SH-SY5Y (cell line): ENCODE results near the gene TES.

ENCODE experiments used
- GATA2 ChIP-seq: IDR thresholded peaks from 2 replicates; pipeline ENCODE4 v1.6.1; 2011; ENCODE audit warnings: mild to moderate bottlenecking, low read depth, low read length
- GATA3 ChIP-seq: IDR thresholded peaks from 2 replicates; pipeline ENCODE4 v1.6.1; 2011; ENCODE audit warnings: low read depth, mild to moderate bottlenecking, low read length, moderate library complexity

TES gene, protein sequence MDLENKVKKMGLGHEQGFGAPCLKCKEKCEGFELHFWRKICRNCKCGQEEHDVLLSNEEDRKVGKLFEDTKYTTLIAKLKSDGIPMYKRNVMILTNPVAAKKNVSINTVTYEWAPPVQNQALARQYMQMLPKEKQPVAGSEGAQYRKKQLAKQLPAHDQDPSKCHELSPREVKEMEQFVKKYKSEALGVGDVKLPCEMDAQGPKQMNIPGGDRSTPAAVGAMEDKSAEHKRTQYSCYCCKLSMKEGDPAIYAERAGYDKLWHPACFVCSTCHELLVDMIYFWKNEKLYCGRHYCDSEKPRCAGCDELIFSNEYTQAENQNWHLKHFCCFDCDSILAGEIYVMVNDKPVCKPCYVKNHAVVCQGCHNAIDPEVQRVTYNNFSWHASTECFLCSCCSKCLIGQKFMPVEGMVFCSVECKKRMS

DNA sequence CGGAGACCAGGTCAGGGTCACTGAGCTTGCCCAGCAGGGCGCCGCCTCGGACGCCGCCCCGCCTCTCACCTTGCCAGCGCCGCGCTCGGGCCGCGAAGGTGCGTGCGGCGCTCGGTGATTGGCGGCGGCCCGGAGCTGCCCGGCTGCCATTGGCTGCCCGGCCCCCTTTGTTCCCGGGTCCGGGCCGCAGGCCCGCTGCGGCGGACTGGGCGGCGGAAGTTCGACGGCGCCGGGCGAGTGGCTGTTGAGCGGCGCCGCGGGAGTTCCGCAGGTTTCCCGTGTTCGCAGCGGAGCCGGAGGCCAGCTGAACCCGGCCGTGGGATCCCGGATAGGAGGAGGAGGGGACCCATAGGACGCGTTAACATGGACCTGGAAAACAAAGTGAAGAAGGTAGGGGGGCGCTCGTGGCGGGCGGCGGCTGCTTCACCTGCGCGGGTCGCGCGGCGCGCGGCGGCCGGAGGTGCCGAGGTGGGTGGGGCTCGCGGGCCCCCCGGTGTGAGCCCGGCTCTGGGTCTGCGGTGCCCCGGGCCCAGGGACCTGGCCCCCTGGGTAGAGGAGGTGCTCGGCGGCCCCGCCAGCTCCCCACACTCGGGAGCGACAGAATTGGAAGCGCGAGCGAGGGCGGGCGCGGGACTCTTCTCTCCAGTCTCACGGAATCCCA, at the start of gene TES:
TES (plus strand) TSS at position 195 of the 661 bp plus-strand sequence; CDS start at position 364, 169 bp downstream.
- TF ChIP-seq GATA2, result no peak
- TF ChIP-seq GATA3, result no peak

- no peak for TF ChIP-seq GATA2
- no peak for TF ChIP-seq GATA3
Observed at GRCh38 chr7:116161728-116162127, 48.6 kb upstream of the TES start.

GRCh38 chr7:116162254-116162653, 48.1 kb upstream of the TES start:
- TF ChIP-seq GATA3 (no peak), GATA2 (no peak)

DNA sequence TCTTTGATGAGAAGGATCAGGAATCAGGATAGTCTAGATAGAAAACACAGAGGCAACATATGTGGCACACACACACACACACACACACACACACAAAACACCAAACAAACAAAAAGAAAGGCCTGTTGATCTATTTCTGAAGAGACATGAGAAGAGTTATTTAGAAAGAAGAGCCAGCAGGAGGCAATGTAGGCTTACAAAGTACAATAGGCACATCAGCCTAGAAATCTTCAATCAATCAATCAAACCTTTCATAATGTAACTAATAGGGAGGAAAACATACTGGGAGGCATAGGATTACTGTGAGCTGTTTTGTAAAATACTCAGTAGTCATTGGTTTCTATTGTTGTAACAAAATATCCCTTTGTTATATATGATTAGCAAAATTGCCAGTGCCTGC, 47.3 kb upstream of the TES start:
- TF ChIP-seq GATA3 (no peak), GATA2 (no peak)

DNA sequence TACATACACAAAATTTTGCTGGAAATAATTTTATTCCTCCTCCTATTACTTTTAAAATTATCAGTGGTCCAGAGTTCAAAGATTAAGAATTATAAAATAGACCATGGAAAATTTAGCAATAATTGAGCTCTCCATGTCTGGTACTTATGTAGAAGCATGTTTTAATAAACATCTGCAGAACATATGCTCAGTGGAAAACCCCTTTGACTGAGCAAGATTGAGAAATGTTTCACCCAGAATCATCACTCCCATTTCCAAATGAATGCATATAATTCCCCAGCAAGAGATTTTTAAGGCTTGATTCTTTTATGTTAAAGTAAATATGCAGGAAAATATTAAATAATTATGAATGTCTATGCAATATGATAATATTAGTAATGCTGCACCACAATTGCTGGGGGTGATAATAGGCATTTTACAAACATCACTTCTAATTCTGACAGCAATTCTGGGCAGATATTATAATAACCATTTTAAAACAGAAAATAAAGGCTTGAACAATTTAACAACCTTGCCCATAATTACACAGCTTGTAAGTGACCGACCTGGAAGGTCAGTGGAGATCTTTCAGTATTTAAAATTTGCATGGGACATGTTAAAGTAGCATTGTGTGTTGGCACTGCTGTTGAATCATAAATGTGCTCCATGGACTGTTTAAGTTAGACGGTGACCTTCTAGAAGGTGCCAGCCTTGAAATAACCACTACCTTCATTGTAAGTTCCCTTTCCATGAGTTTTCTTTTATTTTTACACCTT, 45.6 kb upstream of the TES start:
- TF ChIP-seq GATA3, result no peak
- TF ChIP-seq GATA2, result no peak

GRCh38 chr7:116165717-116166116, 44.6 kb upstream of the TES start:
- no peak for TF ChIP-seq GATA2
- no peak for TF ChIP-seq GATA3

DNA sequence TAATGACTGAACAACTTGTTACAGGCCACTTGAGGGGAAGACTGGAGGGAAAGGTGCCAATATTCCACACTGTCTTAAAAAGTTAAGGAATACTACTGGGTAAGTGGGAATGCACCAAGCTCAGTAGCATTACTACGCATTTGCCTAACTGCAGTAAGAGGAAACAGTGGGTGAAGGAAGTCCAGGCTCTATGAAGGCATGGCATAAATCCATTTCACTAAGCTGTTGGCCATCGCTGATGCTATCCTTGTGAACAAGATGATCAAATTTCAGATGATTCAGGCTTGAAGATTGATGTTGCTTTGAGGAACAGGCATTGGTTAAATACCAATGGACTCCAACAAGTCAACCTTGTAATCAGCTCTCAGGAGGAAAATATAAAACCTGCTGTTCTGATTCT, 44.2 kb upstream of the TES start:
- TF ChIP-seq GATA2 (no peak), GATA3 (no peak)

GRCh38 chr7:116167177-116167576, 43.2 kb upstream of the TES start:
- no peak for TF ChIP-seq GATA2
- no peak for TF ChIP-seq GATA3

- TF ChIP-seq GATA3 (no peak), GATA2 (no peak)
Observed at GRCh38 chr7:116169060-116169459, 41.3 kb upstream of the TES start.

- TF ChIP-seq GATA2 (no peak), GATA3 (no peak)
Observed at GRCh38 chr7:116170180-116170579, 40.2 kb upstream of the TES start.

DNA sequence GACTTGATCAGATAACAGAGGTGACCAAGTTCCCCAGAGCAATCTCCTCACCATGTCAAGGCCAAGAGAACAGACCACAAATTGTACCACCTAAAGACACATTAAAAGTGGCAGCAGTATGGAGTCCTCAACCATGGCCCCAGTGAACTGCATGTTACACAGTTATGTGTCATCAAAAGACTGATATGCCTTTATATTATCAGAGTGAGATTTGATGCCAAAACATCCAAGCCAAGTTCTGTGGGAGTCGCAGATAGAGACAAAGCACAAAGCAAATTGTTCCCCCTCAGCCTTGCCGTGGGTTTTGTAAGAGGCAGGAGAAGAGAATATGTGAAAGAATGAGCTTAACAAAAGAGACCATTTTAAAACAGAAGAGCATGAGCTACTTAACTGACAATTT, 39.2 kb upstream of the TES start:
- no peak for TF ChIP-seq GATA3
- TF ChIP-seq GATA2, result no peak

DNA sequence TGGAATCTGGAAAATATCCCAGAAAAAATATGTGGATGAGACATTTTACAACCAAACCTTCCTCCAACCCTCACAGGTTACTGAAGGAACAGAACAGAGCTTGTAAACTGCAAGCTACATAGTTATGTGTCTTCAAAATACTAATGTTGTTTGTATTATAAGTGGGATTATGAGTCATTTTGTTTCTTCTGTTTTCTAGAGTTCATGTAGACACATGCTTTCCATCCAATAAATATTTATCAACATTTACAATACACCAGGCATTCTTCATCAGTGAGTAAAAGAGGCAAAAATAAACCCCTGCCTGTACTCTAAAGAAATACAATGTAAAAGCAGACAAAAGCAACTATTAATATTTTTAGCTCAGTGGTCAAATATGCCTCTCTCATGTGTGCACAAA, 38.0 kb upstream of the TES start:
- no peak for TF ChIP-seq GATA2
- TF ChIP-seq GATA3, result no peak

- no peak for TF ChIP-seq GATA2
- no peak for TF ChIP-seq GATA3
Observed at GRCh38 chr7:116173051-116174028, 37.0 kb upstream of the TES start.

GRCh38 chr7:116176226-116176625, 34.1 kb upstream of the TES start:
- TF ChIP-seq GATA3 (no peak), GATA2 (no peak)

DNA sequence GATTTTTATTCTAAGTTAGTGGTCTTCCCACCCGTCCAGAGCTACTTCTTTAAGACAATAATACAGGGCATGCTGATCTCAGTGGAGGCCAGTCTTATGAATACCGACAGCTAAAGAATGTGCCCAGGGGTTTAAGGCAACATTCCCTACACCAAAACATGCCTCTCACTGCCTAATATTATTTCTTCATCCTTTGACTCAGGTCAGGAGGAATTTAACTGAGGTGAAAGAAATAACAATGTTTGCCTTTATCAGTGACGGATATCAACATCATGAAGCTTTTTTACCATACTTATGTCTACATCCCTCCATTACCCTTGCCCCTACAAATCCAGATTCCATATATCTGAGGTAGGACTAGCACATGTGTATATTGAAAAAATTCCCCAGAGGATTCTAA, 33.3 kb upstream of the TES start:
- no peak for TF ChIP-seq GATA3
- TF ChIP-seq GATA2, result no peak

DNA sequence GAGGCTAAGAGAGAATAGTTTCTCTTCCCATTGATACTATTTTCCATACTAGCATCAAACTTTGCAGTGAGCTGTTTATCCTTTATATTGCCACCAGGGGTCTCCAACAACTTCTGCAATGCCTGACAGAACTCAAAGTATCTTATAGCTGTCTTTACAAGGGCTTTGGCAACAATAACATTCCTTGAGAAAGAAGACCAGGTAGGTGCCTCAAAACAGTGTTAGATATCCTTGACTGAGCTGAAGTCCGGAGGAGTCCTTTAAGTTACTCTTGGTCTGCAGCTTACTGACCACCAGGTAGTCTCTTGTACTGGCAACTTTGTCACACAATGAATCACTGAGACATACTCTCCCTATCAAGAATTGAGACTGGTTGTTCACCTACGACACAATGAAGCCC, 30.0 kb upstream of the TES start:
- no peak for TF ChIP-seq GATA3
